GM19324 (cell line): ENCODE results near the gene TRPT1.

Source experiments
- ATAC-seq: cut with Tn5 transposase; IDR thresholded peaks from one replicate; pipeline ENCODE4 v1.9.1; 2021; ENCODE audit warnings: mild to moderate bottlenecking, moderate library complexity; ENCODE audit not compliant: unreplicated experiment, low FRiP score

The TRPT1 gene, protein sequence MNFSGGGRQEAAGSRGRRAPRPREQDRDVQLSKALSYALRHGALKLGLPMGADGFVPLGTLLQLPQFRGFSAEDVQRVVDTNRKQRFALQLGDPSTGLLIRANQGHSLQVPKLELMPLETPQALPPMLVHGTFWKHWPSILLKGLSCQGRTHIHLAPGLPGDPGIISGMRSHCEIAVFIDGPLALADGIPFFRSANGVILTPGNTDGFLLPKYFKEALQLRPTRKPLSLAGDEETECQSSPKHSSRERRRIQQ

DNA sequence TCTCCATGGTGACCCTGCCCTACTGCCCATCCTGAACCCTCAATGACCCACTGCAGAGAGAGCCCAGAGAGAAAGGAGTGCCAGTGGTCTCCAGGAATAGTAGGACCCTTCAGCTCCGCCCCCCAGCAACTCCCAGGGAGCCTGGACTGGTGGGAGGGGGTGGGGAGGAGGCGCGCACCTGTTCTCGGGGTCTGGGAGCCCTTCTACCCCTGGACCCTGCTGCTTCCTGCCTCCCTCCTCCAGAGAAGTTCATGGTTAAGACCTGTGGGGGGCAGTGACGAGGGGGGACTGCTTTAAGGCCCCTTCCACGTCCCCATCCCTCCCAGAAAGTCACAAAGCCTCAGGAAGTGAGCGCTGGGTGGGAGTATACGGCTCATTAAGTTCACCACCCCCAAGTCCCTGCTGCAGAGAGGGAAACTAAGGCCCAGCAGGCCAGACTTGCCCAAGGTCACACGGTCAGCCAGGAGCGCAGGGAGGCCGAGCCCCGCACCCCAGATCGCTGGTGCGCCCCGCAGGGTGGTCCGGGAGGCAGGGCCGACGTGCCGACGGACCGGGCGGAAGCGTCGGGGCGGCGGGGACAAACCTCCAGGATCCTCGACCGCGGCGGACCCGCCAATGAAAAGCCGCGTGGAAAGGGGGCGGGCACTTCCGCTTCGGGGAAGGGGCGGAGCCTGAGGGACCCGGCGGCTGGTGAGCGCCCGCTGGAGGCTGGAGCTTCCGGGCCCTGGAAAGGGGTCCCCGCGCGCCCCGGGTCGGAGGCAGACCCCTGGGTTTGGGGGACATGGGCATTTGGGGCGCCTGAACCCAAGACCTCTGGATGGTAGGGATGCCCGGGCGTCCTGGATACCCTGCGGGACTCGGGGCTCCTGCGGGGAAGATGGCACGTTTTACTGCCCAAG, at the start of gene TRPT1, which contains the start of gene NUDT22:
TSS of gene TRPT1 (minus strand) at position 579 of the 899 bp plus-strand sequence. CDS start at position 253, 326 bp downstream.
TSS of gene NUDT22 (plus strand) at position 667 of the 899 bp plus-strand sequence. CDS start 379 bp downstream, outside the sequence.
- peak; percentile 47 for ATAC-seq

DNA sequence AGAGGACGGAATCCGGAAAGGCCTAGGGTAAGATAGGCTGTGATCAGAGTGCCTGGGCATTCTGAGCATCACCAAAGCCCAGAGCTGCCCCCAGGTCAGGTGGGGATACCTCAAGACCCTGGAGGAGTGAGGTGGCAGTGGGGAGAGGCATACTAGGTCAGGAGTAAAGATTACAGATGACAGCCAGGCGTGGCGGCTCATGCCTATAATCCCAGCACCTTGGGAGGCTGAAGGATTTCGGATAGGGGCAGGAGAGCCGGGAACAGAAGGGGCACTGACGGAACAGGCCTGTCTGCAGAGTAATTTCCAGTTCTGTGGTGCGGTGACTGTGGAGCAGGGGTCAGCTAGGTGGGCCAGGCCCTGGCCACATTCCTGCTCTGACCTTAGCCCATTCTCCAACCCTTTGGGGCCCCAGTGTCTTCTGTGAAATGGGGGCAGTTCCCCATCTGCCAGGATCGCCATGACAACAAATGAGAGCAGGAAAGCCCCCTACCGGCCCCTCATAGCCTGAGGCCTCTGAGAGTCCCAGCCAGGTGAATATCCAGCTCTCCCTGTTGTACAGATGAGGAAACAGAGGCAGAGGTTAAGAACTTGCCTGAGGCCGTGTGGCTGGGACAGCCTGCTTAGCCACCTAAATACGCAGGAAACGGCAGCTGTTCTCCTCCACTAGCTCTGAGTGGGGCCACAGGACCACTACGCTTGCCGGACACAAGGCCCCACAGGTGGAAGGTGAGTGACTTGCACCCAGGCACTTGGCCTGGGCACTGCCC, 49.2 kb upstream of the TRPT1 start:
- no peak for ATAC-seq

DNA sequence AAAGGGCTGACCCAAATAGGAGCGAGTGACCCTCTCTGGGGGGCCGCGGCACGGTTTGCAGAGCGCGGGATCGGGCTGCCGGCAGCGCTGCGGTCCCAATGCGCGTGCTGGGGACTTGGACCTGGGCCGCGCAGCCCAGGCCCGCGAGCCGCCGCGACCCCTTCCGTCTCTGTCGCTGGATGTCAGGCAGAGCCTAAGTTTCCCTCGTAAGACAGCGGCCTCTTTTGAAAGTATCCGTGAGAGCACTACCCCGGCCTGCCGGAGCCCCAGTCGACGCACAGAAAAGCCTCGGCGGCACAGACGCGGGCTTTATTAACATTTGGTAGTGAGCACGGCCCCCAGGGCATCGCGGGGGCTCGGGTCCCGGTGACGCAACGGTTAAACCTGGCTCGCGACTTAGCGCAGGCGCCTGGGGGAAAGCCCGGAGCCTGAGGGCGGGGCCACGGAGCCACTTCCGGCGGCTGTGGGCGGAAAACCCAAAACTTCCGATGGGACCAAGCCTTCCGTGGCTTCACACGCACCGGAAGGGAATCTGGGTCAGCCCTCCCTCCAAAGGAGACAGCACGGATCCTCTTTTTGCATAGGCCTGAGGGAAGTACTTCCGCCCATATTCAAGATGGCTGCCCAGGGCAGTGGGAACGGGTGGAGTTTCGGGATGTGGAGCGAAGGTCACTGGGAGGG, 43.7 kb upstream of the TRPT1 start:
- ATAC-seq, result peak; percentile 81

DNA sequence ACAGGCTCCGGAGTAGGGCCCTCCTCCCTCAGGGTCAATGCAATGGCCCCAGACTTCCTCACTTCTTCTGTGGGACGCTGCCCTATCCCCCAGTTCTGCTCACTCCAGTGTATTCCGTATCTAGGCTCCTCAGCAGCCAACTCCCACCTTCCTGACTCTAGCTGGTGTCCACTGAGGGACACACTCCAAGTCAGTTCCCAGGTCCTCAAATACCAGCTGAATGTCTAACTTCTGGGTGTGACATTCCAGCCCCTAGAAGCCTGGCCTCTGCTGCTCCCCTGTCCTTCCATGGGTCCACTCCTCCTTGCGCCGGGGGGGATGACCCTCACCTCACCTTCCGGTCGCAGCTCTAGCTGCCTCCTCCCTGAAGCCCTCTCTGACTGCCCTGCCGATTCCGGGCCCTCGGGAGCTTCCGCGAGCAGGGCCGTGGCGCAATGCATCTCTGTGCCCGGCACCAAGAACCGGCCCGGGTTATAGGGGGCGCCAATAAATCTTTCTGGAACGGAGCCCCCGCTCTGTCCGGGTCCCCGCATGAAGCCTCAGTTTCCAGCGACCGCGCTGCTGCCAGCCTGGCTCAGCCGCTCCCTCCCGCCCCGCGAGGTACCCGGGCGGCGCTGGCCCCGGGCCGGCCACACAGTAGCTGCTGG, 43.0 kb upstream of the TRPT1 start:
- ATAC-seq, result peak; percentile 18

DNA sequence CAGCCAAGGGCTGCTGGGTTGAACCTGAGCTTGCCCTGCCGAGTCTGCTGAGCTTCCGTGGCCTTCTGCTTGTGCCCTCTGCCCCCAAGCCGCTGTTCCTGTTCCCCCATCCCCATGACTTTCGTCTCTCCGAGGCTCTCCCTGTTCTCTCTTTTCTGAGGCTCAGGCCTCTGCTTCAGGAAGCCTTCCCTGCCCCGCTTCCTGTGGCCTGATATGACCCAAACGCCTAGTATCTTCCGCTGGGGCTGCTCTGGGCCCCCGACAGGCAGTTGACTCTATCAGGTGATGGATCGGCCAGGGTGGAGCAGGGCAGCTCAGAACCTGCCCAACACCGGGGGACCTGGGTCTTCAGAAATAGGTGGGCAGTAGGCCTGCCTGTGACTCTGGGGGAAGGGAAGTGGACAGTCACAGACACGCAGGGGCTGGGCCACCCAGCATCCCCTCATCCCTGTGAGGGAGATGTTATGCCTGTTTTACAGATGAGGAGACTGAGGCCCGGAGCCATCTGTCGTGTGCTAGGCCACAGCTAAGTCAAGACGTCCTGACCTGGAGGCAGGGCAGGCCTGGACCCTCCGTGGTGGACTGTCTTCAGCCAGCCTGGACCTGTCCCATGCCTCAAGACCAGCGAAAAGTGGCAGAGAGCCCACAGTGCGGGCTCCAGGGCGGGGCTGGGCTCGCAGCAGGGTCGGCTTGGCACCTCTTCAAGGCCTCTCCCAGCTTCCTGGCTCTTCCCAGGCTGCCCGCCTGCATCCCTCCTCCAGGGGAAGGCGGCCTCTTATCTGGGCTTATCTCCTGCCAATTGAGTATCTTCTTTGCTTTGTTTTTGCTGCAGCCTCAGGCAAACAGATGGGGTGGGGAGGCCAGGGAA, 42.3 kb upstream of the TRPT1 start:
- no peak for ATAC-seq

DNA sequence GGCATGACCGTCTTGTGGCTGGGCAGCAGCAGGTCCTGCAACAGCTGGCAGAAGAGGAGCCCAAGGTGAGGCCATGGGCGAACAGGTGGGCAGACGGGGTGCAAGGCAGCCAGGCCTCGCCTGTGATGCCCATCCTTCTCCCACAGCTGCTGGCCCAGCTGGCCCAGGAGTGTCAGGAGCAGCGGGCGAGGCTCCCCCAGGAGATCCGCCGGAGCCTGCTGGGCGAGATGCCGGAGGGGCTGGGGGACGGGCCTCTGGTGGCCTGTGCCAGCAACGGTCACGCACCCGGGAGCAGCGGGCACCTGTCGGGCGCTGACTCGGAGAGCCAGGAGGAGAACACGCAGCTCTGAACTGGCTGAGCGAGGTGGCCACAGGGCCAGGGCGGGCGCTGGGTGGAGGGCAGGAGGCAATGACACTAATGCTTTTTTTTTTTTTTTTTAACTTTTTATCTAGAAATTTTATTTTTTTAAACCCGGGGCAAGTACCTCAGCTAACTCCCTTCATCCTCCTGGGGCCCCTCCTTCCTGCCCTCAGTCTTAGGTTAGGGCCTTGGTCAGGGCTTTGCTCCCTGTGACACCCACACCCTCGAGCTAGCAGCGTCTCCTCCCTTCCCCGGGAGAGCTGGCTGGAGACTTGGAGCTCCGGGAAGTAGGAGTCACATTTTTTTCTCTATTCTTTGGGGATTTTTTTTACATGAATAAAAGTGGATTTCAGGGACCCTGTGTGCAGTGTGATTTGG, 41.4 kb upstream of the TRPT1 start:
- ATAC-seq, result no peak

DNA sequence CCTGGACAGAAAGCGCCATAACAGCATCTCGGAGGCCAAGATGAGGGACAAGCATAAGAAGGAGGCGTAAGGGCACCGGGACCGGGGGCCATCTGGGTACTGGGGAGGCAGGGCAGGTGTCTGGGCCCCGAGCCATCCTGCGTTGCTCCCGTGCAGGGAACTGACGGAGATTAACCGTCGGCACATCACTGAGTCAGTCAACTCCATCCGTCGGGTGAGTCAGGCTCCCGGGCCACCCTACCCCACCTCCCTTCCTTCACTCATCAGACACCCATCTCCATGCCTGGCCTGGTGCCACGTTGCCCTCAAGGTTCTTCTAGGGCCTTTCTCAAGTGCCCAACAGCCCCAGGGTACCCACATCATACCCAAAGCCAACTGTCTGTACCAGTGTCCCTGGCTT, 40.4 kb upstream of the TRPT1 start:
- no peak for ATAC-seq

DNA sequence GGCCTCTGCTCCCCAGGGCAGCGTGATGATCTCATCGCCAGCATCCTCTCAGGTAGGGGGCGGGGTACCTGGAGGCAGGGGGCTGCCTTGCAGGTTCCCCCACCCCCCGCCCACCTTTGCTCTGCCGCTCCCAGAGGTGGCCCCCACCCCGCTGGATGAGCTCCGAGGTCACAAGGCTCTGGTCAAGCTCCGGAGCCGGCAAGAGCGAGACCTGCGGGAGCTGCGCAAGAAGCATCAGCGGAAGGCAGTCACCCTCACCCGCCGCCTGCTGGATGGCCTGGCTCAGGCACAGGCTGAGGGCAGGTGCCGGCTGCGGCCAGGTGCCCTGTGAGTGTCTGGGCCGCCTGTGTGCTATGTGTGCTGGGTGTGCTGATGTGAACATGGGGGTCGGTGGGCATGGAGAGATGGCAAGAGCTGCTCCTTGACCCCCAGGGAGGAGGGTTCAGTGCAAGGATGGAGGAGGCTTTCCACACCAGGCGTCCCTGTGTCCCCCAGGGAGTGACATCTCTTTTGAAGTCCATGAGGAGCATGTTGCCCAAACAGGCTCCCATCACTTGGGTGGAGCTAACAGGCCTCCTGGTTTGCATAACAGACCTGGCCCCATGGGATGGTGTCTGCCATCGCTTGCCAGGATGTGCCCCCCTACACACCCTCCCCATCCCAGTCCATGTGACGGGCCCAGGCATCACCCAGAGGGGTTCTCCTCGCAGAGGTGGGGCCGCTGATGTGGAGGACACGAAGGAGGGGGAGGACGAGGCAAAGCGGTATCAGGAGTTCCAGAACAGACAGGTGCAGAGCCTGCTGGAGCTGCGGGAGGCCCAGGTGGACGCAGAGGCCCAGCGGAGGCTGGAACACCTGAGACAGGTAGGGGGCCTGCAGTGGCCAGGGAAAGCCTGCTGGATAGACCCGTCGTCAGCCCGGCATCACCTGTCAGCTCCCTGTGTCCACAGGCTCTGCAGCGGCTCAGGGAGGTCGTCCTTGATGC, 39.5 kb upstream of the TRPT1 start:
- no peak for ATAC-seq

DNA sequence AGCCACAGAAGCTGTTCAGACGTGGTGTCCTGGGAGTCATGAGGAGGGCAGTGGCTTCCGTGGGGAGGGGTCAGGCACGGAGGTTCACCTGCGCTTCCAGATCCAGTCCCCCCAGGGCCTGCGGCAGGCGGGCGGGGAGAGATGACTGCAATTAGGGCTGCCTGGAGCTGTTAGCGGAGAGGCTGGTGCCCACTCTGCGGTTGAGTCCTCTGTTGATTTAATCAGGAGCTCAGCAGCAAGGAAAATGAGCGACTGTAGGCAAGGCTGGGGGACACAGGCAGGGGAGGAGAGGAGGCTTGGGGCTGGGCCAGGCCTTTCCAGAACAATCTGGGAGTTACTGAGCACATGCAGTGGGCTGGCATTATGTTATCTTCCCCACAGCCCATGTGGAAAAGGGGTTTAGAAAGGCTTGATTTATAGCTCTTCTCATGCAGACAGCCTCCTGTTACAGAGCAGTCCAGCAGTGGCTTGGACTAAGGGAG, 38.4 kb upstream of the TRPT1 start:
- no peak for ATAC-seq

DNA sequence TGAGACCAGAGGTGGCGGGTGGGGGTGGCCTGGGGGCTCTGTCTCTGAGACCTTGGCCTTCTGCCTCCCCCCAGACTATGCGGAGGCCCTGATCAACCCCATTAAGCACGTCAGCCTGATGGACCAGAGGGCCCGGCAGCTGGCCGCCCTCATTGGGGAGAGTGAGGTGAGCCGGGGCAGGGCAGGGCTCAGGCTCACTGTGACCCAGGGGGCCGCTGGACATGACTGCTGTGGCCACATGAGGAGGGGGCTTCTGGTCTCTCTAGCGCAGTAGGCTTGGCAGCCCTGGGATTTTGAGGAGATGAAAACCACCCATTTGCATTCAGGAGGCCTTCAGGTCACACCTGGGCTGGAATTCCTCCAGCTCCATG, 37.9 kb upstream of the TRPT1 start:
- no peak for ATAC-seq

DNA sequence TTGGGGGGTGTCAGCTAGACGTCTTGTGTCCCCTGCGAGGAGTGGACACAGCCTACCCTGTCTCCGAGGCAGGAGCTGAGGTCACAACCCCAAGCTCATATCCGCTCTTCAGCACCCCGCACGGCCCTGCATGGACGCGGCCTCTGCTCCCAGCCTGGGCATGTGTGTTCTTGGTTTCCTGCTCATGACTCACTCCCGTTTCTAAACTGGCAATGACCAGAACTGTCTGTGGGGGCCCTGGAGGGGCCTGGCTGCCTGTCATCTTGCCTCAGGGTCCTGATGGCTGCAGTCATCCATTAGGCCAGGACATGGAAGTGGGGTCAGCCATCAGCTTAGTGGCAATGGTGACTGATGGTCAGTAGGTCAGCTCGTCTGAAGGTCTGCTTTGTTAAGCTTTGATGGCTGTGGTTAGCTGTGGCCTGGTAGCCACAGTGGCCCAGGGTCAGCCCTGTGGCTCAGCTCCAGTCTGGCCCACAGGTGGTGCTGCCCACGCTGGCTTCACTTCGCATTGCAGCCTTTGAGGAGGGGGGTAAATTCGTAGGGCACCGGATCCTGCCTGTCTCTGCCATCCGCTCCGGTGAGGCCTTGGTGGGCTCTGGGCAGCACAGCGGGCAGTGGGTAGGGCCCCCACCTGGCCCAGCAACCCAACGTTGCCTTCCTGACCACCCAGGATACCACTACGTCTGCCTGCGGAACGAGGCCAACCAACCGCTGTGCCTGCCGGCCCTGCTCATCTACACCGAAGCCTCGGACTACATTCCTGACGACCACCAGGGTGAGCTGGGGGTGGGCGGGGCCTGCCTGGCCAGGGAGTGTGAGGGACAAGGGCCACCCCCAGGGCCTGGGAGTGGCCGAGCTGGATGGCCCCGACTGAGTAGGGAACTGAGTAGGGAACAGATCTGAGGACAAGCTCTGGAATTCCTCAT, 37.3 kb upstream of the TRPT1 start:
- ATAC-seq, result no peak

DNA sequence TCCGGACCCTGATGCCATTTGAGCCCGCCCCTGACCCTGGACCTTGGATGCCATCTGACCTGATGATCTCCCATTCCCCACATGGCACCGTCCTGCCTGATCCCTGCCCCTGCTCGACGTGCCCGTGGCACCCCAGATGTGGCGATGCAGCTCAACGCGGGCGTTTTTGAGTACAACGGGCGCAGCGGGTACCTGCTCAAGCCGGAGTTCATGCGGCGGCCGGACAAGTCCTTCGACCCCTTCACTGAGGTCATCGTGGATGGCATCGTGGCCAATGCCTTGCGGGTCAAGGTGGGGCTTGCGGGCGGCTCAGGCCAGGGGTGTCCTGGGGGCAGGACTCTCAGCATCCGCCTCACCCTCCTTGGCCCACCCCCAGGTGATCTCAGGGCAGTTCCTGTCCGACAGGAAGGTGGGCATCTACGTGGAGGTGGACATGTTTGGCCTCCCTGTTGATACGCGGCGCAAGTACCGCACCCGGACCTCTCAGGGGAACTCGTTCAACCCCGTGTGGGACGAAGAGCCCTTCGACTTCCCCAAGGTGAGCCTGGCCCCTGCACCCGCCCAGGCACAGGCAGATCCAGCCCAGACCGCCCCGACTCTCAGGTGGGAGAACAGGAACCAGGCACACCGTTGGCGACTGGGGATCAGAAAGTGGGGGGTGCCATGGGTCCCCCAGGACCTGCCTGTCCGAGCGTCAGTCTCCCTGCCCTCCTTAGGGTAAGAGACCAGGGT, 36.5 kb upstream of the TRPT1 start:
- ATAC-seq, result no peak

DNA sequence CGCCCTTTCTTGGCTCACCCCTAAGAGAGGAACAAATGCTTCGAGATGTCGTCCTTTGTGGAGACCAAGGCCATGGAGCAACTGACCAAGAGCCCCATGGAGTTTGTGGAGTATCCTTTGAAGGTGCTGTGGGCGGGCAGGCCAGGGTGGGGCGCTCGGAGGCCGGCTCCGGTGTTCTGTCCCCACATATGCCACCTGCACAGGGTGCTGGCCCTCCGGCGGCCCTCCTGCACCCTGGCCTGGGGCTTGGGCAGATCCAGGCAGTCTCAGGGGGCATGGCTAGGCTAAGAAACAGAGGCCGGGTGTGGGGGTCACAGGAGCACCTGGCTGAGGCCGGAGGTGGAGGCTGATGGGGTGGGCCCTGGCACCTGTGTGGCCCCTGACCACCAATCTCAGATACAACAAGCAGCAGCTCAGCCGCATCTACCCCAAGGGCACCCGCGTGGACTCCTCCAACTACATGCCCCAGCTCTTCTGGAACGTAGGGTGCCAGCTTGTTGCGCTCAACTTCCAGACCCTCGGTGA, 35.6 kb upstream of the TRPT1 start:
- ATAC-seq, result no peak

DNA sequence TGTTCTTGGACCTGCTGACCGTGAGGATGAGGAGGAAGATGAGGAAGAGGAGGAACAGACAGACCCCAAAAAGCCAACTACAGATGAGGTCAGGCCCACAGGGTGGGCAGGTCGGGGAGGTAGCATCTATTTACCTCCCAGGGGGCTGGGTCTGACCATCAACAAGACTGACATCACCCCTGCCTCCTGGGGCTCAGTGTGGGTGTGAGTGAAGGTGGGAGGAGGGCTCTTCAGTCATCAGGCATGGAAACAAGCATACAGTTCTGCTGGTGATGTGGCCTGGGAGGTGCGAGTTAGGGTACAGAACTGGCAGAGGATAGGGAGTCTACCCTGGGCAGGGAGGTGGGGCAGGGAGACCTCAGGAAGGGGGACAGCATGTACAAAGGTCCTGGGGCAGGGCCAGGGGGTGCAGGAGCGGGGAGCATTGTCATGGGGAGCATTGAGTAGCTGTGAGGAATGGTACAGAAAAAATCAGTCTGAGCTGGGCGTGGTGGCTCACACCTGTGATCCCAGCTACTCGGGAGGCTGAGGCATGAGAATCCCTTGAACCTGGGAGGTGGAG, 34.2 kb upstream of the TRPT1 start:
- ATAC-seq, result no peak
